CD4-positive, alpha-beta T cell treated with Interleukin-21 for 1 hour (primary cell): ENCODE measurements around the gene GLP1R.

Experiments
- DNase-seq: peaks from one replicate; pipeline ENCODE4 v3.0.0-alpha.2; 2020

Gene GLP1R

DNA sequence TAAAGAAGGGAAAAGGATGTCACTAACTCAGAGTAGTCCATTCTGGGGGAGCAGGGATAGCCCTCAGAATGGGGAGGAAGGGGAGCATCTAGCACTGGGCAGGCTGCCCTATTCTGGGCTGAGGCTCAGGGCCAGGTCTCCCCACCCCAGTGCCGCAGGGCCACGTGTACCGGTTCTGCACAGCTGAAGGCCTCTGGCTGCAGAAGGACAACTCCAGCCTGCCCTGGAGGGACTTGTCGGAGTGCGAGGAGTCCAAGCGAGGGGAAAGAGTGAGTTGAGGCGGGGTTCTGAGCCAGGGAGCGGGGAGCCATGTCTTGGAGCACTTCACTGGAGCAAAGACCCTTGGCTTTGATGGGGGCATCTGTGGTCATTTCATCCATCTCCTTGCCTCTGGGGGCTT lies 17.0 kb downstream of the GLP1R start:
- DNase-seq = no peak

DNA sequence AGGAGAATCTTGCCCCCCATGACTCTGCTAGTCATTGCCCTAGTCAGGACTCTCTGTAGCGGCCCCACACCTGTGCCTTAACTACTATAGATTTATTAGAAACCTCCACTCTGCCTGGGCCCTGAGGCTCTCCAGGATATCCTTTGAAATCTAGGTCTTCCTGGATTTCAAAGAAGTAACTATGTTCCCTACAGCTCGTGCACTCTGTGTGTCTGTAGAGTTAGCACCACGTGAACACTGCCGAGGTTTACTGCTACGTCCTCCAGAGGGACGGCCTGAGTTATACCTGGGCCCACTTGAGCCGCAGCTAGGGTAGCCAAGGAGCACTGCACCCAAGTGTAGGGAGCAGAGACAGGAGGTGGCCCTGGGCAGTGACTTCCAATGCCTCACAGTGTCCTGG lies 19.8 kb downstream of the GLP1R start:
- no peak for DNase-seq

DNA sequence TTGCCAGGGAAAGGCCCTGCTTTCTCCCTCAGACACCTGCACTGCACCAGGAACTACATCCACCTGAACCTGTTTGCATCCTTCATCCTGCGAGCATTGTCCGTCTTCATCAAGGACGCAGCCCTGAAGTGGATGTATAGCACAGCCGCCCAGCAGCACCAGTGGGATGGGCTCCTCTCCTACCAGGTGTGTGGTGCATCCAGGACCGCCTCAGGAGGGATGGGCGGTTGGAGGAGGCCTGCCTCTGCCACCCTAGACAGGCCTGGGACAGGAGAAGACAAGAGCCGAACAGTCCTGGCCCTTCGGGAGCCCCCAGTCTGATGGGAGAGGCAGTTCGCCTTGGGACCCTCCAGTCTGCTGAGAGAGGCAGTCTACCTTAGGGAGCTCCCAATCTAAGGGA lies 24.2 kb downstream of the GLP1R start:
- no peak for DNase-seq

DNA sequence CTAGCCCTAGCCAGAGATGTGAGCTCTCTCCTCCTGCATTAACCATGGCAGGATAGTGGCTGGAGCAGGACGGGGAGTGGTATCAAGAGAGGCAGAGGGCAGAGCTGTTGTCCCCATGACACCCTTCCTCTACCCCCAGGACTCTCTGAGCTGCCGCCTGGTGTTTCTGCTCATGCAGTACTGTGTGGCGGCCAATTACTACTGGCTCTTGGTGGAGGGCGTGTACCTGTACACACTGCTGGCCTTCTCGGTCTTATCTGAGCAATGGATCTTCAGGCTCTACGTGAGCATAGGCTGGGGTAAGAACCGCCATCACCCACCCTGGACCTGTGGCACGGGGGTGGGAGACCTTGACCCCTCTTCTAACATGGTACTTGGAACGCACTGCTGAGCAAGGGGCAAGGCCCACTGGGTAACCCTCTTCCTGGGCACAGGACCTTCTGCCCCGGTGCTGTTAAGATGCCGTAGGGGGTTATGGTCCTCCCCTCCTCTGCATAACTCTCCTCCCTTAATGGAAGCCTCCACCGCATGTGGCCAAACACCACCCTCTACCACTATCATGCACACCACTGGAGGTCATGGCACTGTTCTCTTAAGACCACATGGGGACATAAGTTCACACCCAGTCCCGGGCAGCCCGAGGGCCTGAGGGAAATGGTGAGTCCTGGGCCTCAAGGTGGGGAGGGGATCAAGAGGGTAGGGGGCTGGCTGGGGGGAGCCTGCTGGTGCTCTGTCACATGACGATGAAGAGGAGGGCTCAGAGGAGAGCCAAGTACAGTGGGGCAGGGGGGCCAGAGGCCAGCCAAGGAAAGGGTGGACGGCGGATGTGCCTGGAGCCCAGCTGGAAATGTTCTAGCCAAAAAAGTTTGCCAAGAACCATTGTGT lies 25.1 kb downstream of the GLP1R start:
- no peak for DNase-seq

DNA sequence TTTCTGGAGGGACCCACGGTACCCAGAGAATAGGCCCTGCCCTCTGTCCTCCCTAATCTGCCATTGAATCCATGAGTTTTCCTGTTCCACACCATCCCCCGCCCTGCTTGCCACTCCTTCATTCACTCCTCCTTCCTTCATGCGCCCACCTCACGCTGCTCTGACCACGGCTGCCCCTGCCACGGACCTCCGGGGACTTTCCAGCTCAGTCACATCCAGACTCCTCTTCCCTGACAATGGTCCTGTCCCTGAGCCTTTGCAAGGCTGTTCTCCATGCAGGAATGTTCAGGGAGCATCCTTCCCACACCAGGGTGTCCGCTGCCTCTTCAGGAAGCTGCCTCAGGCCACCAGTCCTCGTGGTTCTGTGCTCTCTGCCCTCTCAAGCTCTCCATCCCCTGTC lies 25.9 kb downstream of the GLP1R start:
- no peak for DNase-seq

DNA sequence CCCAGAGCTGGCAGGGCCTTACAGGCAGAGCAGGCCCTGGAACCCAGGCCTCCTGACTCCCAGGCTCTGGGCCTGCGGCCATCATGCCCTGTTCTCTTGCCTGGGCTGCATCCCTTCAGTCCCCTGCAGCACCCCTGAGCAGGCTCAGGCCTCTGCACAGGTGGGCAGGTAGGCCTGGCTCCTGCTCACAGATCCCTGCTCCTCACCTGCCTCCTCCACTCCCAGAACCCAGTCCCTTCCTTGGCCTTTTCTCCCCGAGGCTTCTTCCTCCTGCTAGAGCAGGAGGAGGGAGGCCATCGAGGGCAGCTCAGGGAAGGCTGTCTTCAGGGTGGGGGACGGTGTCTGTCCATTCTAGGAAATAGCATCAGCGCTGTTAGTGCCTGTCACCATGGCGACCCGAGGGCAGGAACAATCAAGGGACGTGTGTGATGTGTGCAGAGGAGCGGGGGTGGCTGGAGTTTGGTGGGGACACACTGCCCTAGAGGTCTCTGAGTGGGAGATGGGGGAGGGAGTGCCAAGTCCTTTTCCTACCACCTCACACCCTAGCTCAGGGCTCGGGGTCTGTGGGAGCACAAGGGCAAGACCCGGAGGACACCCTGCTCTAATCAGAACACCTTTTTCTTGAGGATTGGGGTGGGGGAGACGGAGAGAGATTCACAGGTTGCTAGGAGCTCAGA lies 26.6 kb downstream of the GLP1R start:
- DNase-seq = no peak

DNA sequence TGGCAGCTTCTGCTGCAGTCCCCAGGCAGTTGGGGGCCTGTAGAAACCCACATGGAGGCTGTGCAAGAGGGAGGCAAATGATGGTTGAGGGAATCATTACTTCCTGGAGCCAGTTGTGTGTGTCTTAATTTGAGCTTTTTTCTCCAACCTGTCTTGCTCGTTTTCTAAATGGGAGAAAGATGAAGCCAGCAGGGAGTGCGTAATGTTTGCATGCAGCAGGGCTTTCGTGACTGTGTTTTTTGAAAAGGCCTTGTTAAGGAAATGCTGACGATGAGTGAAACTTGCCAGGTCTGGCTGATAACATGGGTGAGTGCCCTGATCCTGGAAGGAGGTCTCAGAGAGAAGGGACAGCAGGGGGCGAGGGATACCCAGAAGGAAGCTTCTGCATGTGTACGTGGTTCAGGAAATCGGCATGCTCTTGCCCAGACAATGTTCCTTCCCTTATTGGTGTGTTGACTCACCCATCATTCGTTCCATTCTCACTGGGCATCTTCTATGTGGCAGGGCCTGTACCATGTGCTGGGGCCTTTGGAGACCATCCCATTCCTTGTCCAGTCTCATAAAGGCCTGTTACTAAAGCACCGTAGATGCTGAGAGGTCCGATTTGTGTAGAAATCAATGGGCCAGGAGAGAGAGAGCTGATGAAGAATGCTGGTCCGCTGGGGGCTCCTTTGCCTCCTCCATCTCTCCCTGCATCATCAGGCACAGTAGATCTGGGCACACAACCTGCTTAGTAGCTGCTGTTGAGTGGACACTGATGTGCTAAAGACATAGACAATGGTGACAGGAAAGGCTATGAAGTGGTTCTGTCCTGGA lies 27.4 kb downstream of the GLP1R start:
- no peak for DNase-seq

DNA sequence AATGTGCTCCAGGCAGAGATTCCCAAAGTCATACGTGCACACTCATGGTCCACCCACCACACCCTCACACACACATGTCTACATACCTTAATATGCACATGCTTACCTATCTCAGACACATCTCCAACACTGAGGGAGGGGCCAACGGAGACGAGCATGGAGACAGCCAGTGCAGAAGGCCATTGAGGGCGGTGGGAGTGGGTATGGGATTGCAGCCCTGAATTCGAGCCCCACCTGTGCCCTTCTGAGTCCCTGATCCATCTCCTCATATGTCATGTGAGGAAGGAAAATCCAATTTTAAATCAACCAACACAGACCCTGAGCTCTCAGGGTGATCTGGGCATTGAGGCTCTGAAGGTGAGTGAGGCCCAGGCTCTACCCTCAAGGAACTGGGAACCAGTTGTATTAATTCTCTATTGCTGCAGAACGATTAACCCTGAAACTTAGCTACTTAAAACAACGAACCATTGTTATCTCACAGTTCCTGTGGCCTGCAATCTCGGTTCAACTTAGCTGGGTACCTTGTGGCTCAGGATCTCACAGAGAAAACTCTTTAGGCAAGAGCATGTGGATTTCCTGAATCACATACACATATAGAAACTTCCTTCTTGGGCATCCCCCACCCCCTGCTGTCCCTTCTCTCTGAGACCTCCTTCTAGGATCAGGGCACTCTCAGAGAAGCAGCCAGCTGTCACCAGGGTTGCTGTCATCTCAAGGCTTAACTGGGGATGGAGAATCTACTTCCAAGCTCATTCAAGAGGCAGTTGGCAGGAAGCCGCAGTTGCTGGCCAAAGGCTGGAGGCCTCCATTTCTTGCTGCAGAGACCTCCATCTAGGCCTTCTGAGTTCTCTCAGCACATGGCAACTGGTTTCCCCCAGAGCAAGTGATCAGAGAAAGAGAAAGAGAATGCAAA lies 28.3 kb downstream of the GLP1R start:
- no peak for DNase-seq

DNA sequence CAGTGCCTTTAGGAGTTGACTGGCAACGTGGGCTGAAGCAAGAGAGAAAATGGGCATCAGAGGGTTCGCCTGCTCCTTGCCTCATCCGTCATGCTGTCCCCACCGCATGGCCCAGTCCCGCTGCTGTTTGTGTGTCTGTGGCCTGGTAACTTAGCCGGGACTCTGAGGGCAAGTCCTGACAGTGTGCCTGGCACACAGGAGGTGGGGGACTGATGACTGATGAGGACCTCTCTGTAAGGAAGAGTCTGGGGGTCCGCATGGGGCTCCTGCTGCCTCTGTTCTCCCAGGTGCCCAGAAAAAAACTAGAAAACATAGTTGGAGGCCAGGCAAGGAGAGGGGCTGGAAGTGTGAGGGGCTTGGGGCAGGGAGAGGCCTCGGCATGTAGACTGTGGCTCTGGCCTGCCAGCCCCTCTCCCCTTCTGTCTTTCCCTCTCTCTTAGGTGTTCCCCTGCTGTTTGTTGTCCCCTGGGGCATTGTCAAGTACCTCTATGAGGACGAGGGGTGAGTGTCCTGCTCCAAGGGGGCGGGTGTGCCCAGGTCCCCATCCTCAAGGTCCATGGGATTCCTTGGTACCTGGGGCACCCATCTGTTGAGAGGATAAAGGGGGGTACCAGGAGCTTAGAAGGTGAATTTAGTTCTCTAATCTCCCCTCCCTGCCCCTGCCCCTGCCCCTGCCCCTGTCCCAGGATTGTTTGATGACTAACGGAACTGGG lies 29.5 kb downstream of the GLP1R start:
- DNase-seq = no peak

DNA sequence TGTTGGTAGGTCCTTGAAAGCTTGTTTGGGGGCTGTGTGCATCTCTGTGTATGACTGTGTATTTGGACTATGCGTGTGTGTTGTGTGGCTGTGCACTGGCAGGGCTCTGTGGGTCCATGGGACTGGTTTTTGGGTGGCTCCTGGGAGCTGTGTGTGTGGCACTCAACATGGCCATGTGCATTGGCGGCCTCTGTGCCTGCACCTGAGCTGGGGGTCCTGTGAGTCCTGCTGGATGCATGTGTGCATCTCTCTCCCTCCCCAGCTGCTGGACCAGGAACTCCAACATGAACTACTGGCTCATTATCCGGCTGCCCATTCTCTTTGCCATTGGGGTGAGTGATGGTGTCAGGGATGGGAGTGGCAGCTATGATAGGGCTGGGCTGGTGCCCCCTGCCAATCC lies 30.1 kb downstream of the GLP1R start:
- no peak for DNase-seq

DNA sequence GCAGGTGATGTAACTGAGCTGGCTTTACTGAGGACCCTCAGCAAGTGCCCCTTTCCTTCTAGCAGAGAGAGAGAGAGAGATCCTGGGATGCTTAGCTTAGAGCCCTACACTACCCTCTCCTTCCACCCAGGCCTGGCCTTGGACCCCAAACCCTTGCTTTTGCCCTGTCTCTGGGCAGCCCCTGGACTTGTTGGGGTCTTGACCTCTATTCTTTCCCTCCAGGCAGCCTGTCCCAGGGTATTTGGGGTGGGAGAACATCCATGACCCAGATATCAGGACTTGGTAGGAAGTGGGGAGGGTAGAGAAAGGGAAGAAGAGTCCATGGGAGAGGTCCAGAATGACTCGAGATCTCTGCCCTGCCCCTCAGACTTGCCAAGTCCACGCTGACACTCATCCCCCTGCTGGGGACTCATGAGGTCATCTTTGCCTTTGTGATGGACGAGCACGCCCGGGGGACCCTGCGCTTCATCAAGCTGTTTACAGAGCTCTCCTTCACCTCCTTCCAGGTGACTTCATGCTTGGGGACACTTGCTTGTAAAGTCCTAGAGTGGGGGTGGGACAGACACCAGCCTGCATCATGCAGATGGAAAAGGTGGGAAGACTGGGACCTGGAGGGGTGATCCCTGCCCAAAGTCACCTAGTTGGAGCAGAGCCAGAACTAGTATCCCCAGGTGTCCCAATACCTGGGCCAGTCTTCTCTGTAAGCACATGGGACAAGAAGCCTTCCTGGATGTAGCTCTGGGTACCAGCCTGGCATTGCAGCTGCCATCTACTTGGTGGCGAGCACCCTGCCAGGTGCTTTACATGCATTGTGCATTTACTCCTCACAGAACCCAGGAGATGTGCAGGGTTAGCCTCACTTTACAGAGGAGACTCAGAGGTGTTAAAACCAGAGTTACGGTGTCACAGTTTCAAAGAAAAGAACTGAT lies 30.9 kb downstream of the GLP1R start:
- DNase-seq = no peak

DNA sequence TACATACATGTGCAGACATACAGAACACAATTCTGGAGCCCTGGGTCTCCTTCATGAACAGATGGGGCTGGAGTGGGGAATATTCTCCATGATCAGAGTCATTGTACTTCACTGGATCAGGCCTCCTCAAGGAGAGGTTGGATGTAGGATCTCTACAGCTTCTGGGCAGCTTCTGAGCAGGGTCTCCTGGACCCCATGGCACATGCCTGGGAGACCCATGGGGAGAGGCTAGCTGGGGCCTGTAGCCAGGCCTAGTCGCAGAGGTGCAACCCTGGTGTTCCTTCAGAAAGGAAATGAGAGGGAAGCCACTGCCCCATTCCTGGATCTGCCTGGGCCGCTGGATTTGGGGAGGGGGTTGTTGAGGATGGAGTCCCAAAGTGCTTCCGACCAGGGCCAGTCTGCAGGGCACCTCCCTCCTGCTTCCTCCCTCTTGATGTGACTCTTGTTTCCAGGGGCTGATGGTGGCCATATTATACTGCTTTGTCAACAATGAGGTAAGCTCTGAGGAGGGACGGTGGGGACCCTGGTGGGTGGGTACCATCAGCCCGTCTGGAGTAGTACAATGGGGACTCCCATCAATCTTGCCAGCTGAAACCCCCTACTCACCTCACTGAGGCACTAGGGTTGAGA lies 31.8 kb downstream of the GLP1R start:
- no peak for DNase-seq

DNA sequence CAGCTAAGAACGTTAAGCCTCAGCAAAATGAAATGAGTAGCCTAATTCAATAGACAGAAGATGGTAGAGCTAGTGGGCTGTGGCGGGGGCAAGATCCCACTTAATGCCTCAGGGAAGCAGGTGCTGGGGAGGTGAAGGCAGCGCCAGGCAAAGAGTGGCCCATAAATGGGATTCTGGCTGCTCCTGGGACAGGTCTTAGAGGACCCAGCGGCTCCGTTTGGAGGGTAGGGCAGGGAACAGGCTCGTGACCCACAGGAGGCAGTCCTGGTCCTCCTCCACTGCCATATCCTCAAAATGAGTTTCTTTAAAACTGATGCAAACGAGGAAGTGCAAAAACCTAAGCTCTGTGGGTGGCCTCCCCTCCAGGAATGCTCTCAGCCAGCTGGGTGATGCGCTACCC lies 33.7 kb downstream of the GLP1R start:
- no peak for DNase-seq

DNA sequence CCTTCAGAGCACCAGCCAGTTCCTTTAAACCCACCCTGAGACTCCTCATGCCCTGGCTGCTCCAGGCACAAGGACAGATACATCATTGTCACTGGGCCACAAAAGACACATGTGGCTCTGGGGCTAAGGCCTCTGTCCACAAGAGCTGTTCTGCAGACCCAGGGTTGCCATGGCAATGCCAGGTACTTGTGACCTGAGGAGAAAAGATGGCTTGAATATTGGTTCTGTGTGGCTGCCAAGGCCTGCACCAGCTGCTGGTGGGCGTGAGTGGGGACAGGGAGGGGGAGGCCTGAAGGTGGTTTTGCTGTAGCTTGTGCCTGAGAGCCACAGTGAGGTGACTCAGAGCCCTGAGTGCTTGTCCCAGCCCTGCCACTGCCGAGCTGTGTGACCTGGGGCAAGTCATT lies 34.7 kb downstream of the GLP1R start:
- DNase-seq = no peak

DNA sequence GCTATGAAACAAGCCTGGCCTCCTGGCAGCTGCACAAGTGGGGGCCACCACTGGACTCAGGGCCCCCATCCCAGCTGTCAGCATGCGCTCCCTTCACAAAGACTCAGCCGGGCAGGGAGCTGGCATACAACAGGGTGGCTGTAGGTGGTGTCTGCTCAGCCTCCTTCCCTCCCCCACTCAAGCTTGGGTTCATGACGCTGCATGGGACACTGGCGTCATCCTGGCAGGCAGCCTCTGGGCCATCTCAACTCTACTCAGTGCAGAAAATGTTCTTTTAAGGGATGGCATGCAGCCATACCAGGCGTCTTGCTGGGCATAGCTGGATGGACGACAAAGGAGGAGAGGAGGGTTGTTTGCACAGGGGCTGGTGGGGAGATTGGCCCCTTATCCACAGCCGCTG lies 35.9 kb downstream of the GLP1R start:
- no peak for DNase-seq

DNA sequence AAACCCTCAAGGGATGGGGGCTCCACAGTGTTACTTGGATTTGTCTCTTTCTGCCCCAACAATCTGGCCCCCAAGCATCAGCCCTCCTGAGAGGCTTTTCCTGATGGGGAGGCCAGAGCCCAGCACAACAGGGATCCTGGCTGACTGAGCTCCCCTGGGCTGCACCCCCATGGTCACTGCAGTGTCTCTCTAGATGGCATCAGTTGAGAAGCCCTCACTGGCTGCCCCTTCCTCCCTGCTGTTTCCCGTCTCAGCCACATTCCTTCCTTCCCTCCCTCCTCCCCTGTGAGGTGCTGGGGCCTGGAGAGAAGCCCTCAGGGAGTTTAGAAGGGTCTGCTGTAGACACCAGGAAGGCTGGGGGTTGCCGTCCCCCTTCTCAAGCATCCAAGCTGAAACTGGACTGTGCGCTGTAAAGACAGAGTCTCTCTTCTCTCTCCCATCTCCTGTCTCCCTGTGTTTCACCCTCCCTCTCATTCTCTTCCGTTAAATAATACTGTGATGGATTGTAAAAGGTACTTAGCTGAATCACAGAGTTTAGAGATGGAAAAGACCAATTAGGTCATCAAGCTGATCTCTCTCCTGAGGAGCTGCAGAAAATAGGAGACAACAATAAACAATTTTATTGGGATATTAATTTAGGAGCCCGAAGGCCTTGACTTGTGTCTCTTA lies 36.7 kb downstream of the GLP1R start:
- DNase-seq = no peak

DNA sequence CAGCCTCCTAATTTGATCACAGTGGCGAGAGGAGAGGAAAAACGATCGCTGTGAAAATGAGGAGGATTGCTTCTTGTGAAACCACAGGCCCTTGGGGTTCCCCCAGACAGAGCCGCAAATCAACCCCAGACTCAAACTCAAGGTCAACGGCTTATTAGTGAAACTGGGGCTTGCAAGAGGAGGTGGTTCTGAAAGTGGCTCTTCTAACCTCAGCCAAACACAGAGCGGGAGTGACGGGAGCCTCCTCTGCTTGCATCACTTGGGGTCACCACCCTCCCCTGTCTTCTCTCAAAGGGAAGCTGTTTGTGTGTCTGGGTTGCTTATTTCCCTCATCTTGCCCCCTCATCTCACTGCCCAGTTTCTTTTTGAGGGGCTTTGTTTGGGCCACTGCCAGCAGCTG lies 37.7 kb downstream of the GLP1R start:
- DNase-seq = no peak

DNA sequence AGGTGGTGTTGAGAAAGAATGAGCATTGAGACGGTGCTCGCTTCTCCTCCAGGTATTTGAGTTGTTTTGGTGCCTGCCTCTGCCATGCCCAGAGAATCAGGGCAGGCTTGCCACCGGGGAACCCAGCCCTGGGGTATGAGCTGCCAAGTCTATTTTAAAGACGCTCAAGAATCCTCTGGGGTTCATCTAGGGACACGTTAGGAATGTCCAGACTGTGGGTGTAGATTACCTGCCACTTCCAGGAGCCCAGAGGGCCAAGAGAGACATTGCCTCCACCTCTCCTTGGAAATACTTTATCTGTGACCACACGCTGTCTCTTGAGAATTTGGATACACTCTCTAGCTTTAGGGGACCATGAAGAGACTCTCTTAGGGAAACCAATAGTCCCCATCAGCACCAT lies 38.1 kb downstream of the GLP1R start:
- no peak for DNase-seq

DNA sequence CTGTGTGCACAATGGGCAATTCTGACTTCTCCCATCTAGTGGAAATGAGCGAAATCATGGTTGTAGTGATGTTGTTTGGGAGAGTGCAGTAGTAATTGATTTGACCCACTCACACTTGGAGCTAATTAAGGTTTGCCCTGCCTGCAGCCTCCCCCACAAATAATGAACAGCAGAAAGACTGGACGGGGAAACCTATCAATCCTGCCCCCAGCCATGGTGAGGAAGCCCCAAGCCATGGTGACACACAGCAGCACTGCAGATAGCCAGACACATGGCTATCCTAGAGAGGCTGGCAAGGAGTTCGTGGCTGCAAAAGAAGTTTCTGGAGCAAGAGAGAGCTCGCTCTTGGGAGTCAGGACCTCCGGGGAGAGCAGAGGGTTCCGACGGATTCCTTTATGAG lies 38.6 kb downstream of the GLP1R start:
- DNase-seq = no peak

DNA sequence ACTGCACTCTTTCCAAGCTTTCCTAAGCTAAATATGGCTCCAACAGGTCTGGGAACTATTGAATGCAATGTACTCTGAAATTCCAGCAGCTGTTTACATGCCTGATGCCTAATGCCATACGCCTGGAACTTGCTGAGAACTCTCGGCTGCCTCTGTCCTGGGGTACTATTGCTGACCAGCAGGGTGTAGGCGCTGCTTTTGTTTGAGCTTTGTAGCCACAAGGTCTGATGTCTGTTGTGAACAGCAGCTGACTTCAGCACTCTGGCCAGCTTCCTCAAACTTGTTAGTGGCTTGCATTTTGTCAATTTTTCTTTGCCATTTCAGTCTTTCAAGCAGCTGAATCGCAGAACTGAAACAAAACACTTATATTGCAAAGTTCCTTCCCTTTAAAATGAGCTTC lies 39.8 kb downstream of the GLP1R start:
- DNase-seq = no peak
